ENCODE results near the gene RAPGEF4. TPM values are rescaled to one million over a fixed set of nuclear protein-coding genes. Genes with fewer than 3 reads are reported as not detected.
A peak's percentile ranks its signal among the peaks of the same experiment; 100 is the strongest.

Gene RAPGEF4
- total RNA-seq, 1 experiment from 2014 or later, result 0.59 TPM

DNA sequence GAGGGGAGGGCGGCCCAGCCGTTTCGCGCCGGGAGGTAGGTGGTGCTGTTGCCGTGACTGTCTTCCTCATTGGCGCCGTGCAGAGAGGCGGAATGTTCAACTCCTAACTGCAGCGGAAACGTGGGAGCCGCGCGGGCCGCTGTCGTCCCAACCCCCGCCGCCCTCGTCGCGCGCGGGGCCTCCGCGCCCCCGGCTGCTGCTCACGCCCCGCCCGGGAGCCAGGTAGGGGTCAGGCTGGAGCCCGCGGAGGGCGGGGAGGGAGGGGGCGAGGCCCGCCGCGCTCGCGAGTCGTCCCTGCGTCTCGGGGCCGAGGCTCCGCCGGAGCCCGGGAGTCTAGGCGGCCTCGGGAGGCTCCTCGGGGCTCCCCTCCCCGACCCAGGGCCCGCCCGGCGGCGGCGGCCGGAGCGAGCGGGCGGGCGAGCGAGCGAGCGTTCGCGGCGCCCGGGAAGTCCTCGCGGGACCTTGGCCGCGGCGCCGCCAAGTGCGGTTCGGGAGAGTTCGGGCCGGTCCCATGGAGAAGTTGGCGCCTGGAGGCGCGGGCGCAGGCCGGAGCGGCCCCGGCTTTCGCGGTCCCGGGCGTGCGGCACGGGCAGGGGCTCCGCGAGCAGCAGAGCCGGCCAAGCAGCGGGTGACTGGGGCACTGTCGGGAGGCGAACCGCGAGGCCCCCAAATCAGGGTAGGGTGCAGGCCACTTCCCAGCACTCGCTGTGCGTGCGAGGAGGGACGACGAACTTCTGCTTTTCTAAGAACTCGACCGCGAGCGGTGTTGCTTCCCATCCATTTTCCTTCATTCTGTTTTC is 340.3 kb downstream of the RAPGEF4 start, which contains the start of gene MAP3K20:
Gene MAP3K20, plus strand, starts transcription at position 66 of the 800 bp plus-strand sequence. CDS start 15,186 bp downstream, outside the sequence.
- Histone ChIP-seq H3K4me2 (ENCODE audit: low read length) (peak within 1 kb of the TSS; percentile 96), H3K4me3 (replicated peaks in 1 of 2; ENCODE audit: low read depth in 1 of 2, low read length in 2 of 2) (peak within 1 kb of the TSS; percentile 68 to 77), H3K9me2 (ENCODE audit: insufficient read depth) (no peaks in the 10 kb centered on the region), H3K9me3 (ENCODE audit: control insufficient read depth in 1 of 2, insufficient read depth in 1 of 2, low read depth in 1 of 2, low read length in 2 of 2) (no peaks in the 10 kb centered on the region), H3K4me1 (ENCODE audit: control insufficient read depth in 1 of 2, insufficient read depth in 2 of 2, low read length in 2 of 2) (peaks cover 14 to 29% of the 10 kb centered on the region in 2 experiments), H3K27me3 (ENCODE audit: insufficient read depth, low read length) (no peaks in the 10 kb centered on the region), H3K79me2 (ENCODE audit: insufficient read depth, low read length) (peaks cover 47% of the 10 kb centered on the region), H3K27ac (ENCODE audit: low read depth, low read length) (peak within 1 kb of the TSS; percentile 79), H3K9ac (ENCODE audit: low read length) (peak within 1 kb of the TSS; percentile 83), H3K36me3 (ENCODE audit: control insufficient read depth in 1 of 2, insufficient read depth in 2 of 2, low read length in 2 of 2) (no peaks in the 10 kb centered on the region), H4K20me1 (ENCODE audit: insufficient read depth) (no peaks in the 10 kb centered on the region), H2AFZ (ENCODE audit: low read depth, low read length, poor library complexity, severe bottlenecking) (peak within 1 kb of the TSS; percentile 71)
- TF ChIP-seq RAD21 (IDR thresholded peaks at IDR 0.05; ENCODE audit: low read depth), result 0 out of 2 replicates have a peak, but pooled peaks have one; percentile 22
- no peak for TF ChIP-seq JUND (IDR thresholded peaks at IDR 0.05)
- peak; percentile 68; the same call in 1 of the 2 replicates for TF ChIP-seq MAX (IDR thresholded peaks at IDR 0.05)
- no peak for TF ChIP-seq TCF7L2 (IDR thresholded peaks at IDR 0.05; ENCODE audit: borderline replicate concordance, extremely low read depth, insufficient read depth, insufficient read length)
- peak; percentile 96 for TF ChIP-seq ZFX (IDR thresholded peaks at IDR 0.05)
- peak; percentile 45 for TF ChIP-seq POLR2AphosphoS5 (IDR thresholded peaks at IDR 0.05; ENCODE audit: low read depth, low read length)
- TF ChIP-seq POLR2A (IDR thresholded peaks at IDR 0.05; ENCODE audit: borderline replicate concordance, extremely low read depth, insufficient read depth, insufficient read length), result no peak
- no peak; a peak in 1 of 6 replicates for TF ChIP-seq CTCF (IDR thresholded peaks at IDR 0.05 in 2 of 3, conservative IDR thresholded peaks at IDR 0.05 in 1 of 3; ENCODE audit: borderline replicate concordance in 1 of 3, insufficient read depth in 1 of 3, low read depth in 2 of 3, low read length in 2 of 3)
- TF ChIP-seq SRF (IDR thresholded peaks at IDR 0.05; ENCODE audit: low read depth), result no peak
- TF ChIP-seq ELF1 (IDR thresholded peaks at IDR 0.05; ENCODE audit: borderline replicate concordance, low read depth), result no peak
- TF ChIP-seq ATF3 (IDR thresholded peaks at IDR 0.05), result no peak
- peak; percentile 28 for TF ChIP-seq YY1 (IDR thresholded peaks at IDR 0.05; ENCODE audit: extremely low read depth, insufficient replicate concordance, low read depth, low read length)
- ATAC-seq, result peak; percentile 76
- RAD21 ChIA-PET (ENCODE audit: low non-redundant PET in 1 of 2, low total read pairs in 2 of 2, uncharacterized antibody in 2 of 2, unreplicated experiment in 2 of 2), result no interaction called here
- POLR2A ChIA-PET, result no interaction called here
- intact Hi-C loops (cut with micrococcal nuclease), result no loop called here
- CTCF ChIA-PET, result no interaction called here
- no peak for DNase-seq (ENCODE audit: low read depth, low spot score)
- BruUV-seq (replicated peaks), result no TSS peak
